Measurements from ENCODE around the gene PTPRD. TPM values are rescaled to one million over a fixed set of nuclear protein-coding genes. Genes with fewer than 3 reads are reported as not detected.

PTPRD gene
- total RNA-seq, 3 donors from 2014 or later: 2.9 to 5.4 (median 3.6) TPM

DNA sequence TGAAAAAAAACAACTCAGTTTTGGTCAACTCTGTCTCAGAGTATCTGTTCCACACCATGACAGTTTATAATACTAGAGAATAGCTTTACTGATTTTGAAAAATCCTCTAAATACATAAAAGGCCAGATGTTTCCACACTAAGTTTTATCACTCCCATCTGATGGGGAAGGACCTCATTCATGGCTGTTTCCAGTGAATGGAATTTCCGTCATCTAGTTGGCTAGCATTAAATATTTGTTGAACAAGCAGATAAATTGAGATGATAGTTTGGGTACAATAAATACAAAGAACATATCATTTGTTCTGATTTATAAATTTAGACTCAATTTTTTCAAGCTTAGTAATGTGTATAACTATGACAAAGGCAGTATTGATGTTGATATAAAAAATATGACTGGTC, 408.5 kb downstream of the PTPRD start:
- no peaks in the 10 kb centered on the region for H3K9me3 ChIP-seq
- no peaks in the 10 kb centered on the region for H3K36me3 ChIP-seq
- no peak overlapping the region for H3K27ac ChIP-seq
- H3K4me1 ChIP-seq: no peaks in the 10 kb centered on the region
- TF ChIP-seq POLR2AphosphoS5 (IDR thresholded peaks at IDR 0.05): no peak
- no peak for TF ChIP-seq POLR2A (IDR thresholded peaks at IDR 0.05)
- TF ChIP-seq, protein P1, sequence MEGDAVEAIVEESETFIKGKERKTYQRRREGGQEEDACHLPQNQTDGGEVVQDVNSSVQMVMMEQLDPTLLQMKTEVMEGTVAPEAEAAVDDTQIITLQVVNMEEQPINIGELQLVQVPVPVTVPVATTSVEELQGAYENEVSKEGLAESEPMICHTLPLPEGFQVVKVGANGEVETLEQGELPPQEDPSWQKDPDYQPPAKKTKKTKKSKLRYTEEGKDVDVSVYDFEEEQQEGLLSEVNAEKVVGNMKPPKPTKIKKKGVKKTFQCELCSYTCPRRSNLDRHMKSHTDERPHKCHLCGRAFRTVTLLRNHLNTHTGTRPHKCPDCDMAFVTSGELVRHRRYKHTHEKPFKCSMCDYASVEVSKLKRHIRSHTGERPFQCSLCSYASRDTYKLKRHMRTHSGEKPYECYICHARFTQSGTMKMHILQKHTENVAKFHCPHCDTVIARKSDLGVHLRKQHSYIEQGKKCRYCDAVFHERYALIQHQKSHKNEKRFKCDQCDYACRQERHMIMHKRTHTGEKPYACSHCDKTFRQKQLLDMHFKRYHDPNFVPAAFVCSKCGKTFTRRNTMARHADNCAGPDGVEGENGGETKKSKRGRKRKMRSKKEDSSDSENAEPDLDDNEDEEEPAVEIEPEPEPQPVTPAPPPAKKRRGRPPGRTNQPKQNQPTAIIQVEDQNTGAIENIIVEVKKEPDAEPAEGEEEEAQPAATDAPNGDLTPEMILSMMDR (IDR thresholded peaks at IDR 0.05): no peak
- no peak overlapping the region for H3K4me3 ChIP-seq
- no peak for DNase-seq (ENCODE audit: low spot score in 2 of 2)
- intact Hi-C loops (cut with DNase I; ENCODE audit: low total_unique reads): no loop called here
- H3K27me3 ChIP-seq: no peaks in the 10 kb centered on the region

DNA sequence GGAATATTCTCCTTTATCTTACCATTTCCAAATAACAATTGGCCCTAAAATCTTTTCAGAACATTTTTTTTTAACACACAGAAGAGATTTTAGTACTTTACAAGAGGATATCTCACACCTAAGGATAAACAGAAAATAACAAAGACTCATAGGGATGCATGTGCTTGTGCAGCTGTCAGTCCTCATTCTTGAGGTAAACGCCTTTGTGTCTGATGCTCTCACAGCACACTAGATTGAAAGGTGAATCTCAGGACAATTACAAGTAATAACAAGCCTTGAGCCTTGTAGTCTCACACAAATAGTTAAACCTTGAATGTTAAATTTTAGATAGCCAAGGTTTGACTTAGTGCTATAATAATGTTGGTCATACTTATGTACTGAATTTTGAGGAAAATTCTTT, 439.2 kb downstream of the PTPRD start:
- no peaks in the 10 kb centered on the region for H3K9me3 ChIP-seq
- H3K27me3 ChIP-seq: no peaks in the 10 kb centered on the region
- no peaks in the 10 kb centered on the region for H3K36me3 ChIP-seq
- no peak for DNase-seq (ENCODE audit: low spot score in 2 of 2)
- H3K4me3 ChIP-seq: no peak overlapping the region
- no peak overlapping the region for H3K27ac ChIP-seq
- H3K4me1 ChIP-seq: no peaks in the 10 kb centered on the region
- intact Hi-C loops (cut with DNase I; ENCODE audit: low total_unique reads): no loop called here
- TF ChIP-seq POLR2AphosphoS5 (IDR thresholded peaks at IDR 0.05): no peak
- TF ChIP-seq, protein P1 (IDR thresholded peaks at IDR 0.05): no peak
- TF ChIP-seq POLR2A (IDR thresholded peaks at IDR 0.05): no peak

DNA sequence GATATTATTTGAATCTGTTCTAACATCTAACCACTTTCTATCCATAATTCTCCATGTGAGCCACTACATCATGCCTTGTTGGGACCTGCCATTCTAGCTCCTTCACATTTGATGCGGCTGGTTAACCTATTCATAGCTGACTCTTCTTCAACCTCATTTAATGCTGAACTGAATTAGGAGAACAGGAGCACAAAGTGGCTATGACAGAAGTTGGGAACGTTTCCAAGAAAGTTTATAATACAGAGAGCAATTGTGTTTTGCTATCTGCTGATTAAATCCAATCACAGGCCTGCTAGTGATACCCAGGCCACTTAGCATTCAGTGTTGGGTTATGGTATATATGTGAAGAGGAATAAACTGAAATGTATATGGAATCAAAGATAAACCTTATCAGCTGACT, 440.3 kb downstream of the PTPRD start:
- TF ChIP-seq POLR2AphosphoS5 (IDR thresholded peaks at IDR 0.05) (no peak), POLR2A (IDR thresholded peaks at IDR 0.05) (no peak)
- TF ChIP-seq, protein P1 (IDR thresholded peaks at IDR 0.05): no peak
- Histone ChIP-seq H3K9me3 (no peaks in the 10 kb centered on the region), H3K27ac (no peak overlapping the region), H3K36me3 (no peaks in the 10 kb centered on the region), H3K27me3 (no peaks in the 10 kb centered on the region), H3K4me1 (no peaks in the 10 kb centered on the region), H3K4me3 (no peak overlapping the region)
- intact Hi-C loops (cut with DNase I; ENCODE audit: low total_unique reads): no loop called here
- DNase-seq (ENCODE audit: low spot score in 2 of 2): no peak

DNA sequence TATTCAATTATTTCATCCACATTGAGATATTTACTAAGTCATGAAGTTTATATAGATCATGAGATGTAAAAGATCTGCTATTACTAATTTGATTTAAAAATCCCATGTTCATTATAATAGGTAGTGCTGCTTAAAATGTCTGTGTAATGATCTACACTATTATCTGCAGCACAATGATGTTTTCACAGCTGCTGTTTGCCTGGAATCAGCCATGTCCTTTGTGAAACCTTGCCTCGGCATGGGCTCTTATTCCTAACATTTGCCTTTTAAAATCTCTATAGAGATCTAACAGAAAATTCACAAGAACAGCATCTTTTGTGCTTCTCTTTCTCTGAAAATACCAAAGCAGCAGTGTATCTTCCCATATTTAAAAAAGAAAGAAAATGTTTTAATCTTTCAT, 444.6 kb downstream of the PTPRD start:
- TF ChIP-seq POLR2AphosphoS5 (IDR thresholded peaks at IDR 0.05): no peak
- TF ChIP-seq POLR2A (IDR thresholded peaks at IDR 0.05): no peak
- TF ChIP-seq, protein P1 (IDR thresholded peaks at IDR 0.05): no peak
- intact Hi-C loops (cut with DNase I; ENCODE audit: low total_unique reads): no loop called here
- DNase-seq (ENCODE audit: low spot score in 2 of 2): no peak

DNA sequence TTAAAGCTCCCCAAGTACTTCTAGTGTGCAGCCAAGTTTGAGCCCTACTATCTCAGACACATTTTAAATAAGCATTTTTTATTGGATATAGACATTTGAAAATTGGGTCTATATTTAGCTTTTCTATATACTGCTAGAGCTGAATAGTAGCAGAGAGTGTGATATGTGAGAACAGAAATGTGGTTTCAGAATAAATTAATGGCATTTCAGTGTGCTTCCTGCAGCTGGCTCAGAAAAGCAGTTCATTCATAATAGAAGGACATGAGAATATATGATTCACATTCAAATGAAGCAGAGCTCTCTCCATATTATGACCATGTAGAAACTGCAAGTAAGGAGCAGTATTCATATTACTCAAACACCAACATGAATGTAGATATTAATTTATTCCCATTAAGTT, 464.0 kb downstream of the PTPRD start:
- no peaks in the 10 kb centered on the region for H3K36me3 ChIP-seq
- intact Hi-C loops (cut with DNase I; ENCODE audit: low total_unique reads): no loop called here
- no peak overlapping the region for H3K4me3 ChIP-seq
- DNase-seq (ENCODE audit: low spot score in 2 of 2): no peak
- no peak overlapping the region for H3K27ac ChIP-seq
- TF ChIP-seq, protein P1 (IDR thresholded peaks at IDR 0.05): no peak
- no peak for TF ChIP-seq POLR2AphosphoS5 (IDR thresholded peaks at IDR 0.05)
- TF ChIP-seq POLR2A (IDR thresholded peaks at IDR 0.05): no peak
- no peaks in the 10 kb centered on the region for H3K27me3 ChIP-seq
- no peaks in the 10 kb centered on the region for H3K9me3 ChIP-seq
- H3K4me1 ChIP-seq: no peaks in the 10 kb centered on the region

More for the DNA sequence above, 444.6 kb downstream of the PTPRD start:
- Histone ChIP-seq H3K9me3 (no peaks in the 10 kb centered on the region), H3K27me3 (no peaks in the 10 kb centered on the region), H3K36me3 (no peaks in the 10 kb centered on the region), H3K27ac (no peak overlapping the region), H3K4me3 (no peak overlapping the region), H3K4me1 (no peaks in the 10 kb centered on the region)
